Activated T-cell treated with anti-CD3 and anti-CD28 coated beads for 24 hours (primary cell): ENCODE results near the gene DBX2.
"Not testable (repeated sequence)": the region's sequence is repeated elsewhere in the genome, so short reads cannot be mapped to it uniquely, and the experiment has no call there.

Experiments used
- DNase-seq: peaks from one replicate; pipeline ENCODE4 v3.0.0-alpha.2; 2020; ENCODE audit warnings: low read depth

The DBX2 gene

DNA sequence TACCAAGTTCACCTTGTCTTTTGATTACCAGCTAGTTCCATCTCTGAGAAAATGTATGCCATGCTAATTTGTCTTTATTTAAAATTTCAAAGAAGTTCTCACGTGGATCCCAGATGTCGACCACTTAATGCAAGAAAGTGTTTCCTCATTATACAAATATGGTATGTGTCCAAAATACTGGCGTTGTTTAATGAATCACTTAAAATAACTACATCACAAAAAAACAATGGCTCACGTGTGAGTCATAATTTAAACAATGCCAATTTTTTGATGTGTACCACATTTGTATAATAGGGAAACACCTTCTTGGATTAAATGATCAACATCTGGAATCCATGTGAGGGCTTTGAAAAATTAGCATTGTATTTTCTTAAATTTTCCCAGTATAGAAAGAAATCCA, 40.8 kb downstream of the DBX2 start:
- DNase-seq = no peak

DNA sequence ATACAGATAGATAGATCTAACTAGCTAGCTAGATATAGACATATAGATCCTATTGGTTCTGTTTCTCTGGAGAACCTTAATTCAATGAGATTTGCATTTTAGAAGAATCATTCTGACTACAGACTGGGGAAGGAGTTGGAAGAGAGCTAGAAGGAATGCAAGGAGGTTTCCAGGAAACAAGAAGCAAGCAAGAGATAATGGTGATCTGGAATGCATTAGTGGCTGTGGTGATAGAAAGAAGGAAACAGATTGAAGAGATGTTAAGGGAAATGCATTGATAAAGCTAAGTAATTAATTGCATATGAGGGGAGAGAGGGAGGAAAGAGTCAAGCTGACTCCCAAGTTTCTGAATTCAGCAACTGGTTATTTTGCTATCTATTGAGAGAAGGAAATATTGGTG, 42.7 kb downstream of the DBX2 start:
- no peak for DNase-seq

DNA sequence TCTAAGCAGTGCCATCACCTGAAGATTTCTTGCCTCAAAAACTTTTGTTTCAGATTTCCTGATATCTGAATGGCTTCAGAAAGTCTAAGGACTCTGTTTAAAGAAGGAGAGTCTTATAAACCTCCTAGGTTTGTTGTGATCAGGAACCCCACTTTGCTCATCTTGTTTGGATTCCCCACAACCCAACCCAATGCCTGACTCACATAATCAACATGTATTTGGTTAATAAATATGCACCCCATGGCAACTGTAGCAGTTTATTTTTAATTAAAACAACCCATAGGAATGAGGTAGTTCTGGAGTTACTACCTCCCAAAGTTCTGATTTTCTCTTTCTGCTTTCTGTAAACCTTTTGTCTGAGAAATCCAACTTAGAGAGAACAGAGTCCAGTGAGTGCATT, 51.5 kb downstream of the DBX2 start:
- no peak for DNase-seq

DNA sequence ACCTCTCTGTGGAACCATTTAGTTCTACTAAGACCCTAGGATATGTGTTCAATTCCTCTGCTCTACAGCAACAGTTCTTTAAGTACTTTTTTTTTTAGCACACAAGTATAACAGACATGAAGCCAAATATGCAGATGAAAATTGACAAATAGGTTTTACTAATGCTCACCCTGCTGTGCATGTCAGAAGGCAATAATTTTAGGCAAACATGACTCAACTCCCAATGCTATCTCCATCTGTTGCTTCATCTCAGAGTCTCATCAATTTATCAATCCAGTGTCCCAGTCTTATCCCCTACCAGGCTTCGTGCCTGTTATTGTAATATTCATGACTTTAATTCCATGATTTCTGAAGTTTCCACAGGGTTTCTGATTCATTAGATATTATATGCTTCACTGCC, 57.7 kb downstream of the DBX2 start:
- no peak for DNase-seq

- not testable (repeated sequence) for DNase-seq
Measured at GRCh38 chr12:44984863-44985262, 66.0 kb downstream of the DBX2 start.

DNA sequence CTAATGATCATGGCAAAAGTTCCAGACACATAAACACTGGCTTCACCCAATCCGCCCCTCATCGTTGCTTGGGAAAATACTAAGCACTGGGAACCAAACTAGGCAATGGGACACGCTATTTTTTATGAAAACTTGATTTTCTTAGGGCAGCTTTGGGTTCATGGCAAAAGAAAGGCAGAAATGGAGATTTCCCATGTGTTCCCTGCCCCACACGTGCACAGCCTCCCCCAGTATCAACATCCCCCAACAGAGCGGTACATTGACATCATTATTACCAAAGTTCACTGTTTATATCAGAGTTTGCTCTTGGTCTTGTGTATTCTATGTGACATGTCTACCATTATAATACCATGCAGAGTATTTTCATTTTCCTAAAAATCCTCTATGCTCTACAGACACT, 71.0 kb downstream of the DBX2 start:
- no peak for DNase-seq

GRCh38 chr12:44976246-44976645, 74.7 kb downstream of the DBX2 start:
- DNase-seq = no peak

- no peak for DNase-seq
Measured at GRCh38 chr12:44972746-44973421, 78.0 kb downstream of the DBX2 start.

DNA sequence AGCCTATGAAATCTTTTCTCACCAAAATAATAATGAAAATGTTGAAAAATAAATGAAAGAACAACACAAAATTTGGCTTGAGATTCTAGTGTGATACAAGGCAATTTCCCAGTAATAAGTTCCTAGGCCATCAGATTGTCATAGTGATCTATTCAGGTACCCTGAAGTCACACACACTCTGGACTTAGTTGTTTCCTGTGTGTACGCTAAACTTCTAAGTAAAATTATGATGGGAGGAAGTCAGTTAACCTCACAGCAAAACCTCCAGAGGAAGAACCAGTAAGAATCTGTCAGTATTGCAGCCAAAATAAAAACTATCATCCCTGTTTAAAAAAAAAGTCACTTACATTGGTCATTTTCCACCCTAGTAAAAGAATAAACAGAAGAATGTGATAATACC, 81.9 kb downstream of the DBX2 start:
- no peak for DNase-seq
